RWPE2 (cell line): ENCODE measurements around the gene NDUFA5.

Experiments
- ATAC-seq: fragments of 200-7000 bp; cut with Tn5 transposase; 3 replicates; pipeline ENCODE4 v1.9.1; 2021; ENCODE audit warnings: low read depth
- DNase-seq: peaks from one replicate; pipeline ENCODE4 v3.0.0-alpha.2; 2020; ENCODE audit warnings: low spot score
- H3K27ac ChIP-seq: fragments of 450-650 bp; 2 replicates; pipeline ENCODE4 v1.5.1; 2017; ENCODE audit warnings: mild to moderate bottlenecking; ENCODE audit not compliant: poor library complexity, severe bottlenecking
- H3K27me3 ChIP-seq: fragments of 250-450 bp; sonication (Bioruptor Pico); 2 replicates; pipeline ENCODE4 v1.5.1; 2021; ENCODE audit warnings: mild to moderate bottlenecking, moderate library complexity; ENCODE audit not compliant: insufficient read depth, poor library complexity, severe bottlenecking
- H3K36me3 ChIP-seq: fragments of 250-450 bp; sonication (Bioruptor Pico); 2 replicates; pipeline ENCODE4 v1.5.1; 2020; ENCODE audit warnings: low read depth, mild to moderate bottlenecking, moderate library complexity
- H3K4me1 ChIP-seq: fragments of 250-450 bp; sonication (Bioruptor Pico); 2 replicates; pipeline ENCODE4 v1.5.1; 2021; ENCODE audit warnings: mild to moderate bottlenecking, moderate library complexity; ENCODE audit not compliant: insufficient read depth, poor library complexity, severe bottlenecking
- H3K4me3 ChIP-seq: fragments of 250-450 bp; sonication (Bioruptor Pico); 2 replicates; pipeline ENCODE4 v1.5.1; 2021; ENCODE audit warnings: mild to moderate bottlenecking, moderate library complexity; ENCODE audit not compliant: severe bottlenecking
- H3K9me3 ChIP-seq: fragments of 250-450 bp; sonication (Bioruptor Pico); 2 replicates; pipeline ENCODE4 v1.5.1; 2021; ENCODE audit warnings: mild to moderate bottlenecking, moderate library complexity; ENCODE audit not compliant: severe bottlenecking
- TF ChIP-seq, protein P1 (sequence below): fragments of 450-650 bp; IDR thresholded peaks from one replicate; pipeline ENCODE4 v1.5.1; 2017; ENCODE audit warnings: mild to moderate bottlenecking, moderate library complexity; ENCODE audit not compliant: poor library complexity, severe bottlenecking

NDUFA5 gene

GRCh38 chr7:123581162-123581459 lies 23.5 kb upstream of the NDUFA5 start:
- Histone ChIP-seq H3K27me3 (no peaks in the 10 kb centered on the region), H3K9me3 (peaks cover 4% of the 10 kb centered on the region), H3K4me1 (no peaks in the 10 kb centered on the region), H3K4me3 (no peak overlapping the region), H3K36me3 (no peaks in the 10 kb centered on the region), H3K27ac (no peak overlapping the region)
- DNase-seq (no peak), ATAC-seq (no peak)
- TF ChIP-seq, protein P1, sequence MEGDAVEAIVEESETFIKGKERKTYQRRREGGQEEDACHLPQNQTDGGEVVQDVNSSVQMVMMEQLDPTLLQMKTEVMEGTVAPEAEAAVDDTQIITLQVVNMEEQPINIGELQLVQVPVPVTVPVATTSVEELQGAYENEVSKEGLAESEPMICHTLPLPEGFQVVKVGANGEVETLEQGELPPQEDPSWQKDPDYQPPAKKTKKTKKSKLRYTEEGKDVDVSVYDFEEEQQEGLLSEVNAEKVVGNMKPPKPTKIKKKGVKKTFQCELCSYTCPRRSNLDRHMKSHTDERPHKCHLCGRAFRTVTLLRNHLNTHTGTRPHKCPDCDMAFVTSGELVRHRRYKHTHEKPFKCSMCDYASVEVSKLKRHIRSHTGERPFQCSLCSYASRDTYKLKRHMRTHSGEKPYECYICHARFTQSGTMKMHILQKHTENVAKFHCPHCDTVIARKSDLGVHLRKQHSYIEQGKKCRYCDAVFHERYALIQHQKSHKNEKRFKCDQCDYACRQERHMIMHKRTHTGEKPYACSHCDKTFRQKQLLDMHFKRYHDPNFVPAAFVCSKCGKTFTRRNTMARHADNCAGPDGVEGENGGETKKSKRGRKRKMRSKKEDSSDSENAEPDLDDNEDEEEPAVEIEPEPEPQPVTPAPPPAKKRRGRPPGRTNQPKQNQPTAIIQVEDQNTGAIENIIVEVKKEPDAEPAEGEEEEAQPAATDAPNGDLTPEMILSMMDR = peak; percentile 73

- no peak overlapping the region for H3K27ac ChIP-seq
- H3K9me3 ChIP-seq = peaks cover 4% of the 10 kb centered on the region
- ATAC-seq (peak; percentile 93), DNase-seq (no peak)
- TF ChIP-seq, protein P1 = peak; percentile 93
- no peak overlapping the region for H3K4me3 ChIP-seq
- H3K36me3 ChIP-seq = no peaks in the 10 kb centered on the region
- no peaks in the 10 kb centered on the region for H3K4me1 ChIP-seq
- H3K27me3 ChIP-seq = no peaks in the 10 kb centered on the region
Observed at GRCh38 chr7:123580406-123581161, 23.0 kb upstream of the NDUFA5 start.

GRCh38 chr7:123579416-123579815 lies 21.8 kb upstream of the NDUFA5 start:
- ATAC-seq = no peak
- TF ChIP-seq, protein P1 = no peak
- no peak for DNase-seq
- no peaks in the 10 kb centered on the region for H3K4me1 ChIP-seq
- H3K36me3 ChIP-seq = no peaks in the 10 kb centered on the region
- no peaks in the 10 kb centered on the region for H3K27me3 ChIP-seq
- H3K4me3 ChIP-seq = no peak overlapping the region
- no peaks in the 10 kb centered on the region for H3K9me3 ChIP-seq
- H3K27ac ChIP-seq = no peak overlapping the region

DNA sequence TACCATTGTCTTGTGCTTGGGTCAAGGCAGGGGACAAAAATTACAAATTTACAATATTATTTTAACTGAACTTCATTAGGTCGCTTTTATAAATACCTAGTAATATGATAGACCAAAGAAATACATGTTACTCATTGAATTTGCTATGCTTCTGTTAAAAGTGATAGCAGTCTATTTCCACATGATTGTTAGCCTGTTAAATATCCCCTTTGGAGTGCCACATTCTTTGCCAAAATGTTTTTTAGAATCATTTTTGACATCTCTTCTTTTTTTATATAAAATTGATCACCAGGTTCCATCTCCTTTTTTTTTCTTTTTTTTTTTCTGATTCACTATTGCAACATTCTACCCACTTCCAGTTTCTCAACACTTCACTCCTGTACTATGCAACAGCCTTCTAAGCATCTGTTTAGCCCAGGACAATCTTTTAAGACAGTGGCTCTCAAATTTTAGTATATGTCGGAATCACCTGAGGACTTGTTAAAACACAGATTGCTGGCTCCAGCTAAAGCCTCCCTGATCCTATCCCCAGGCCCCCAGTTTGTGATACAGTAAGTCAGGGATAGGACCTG lies 16.4 kb upstream of the NDUFA5 start:
- Histone ChIP-seq H3K36me3 (no peaks in the 10 kb centered on the region), H3K27me3 (no peaks in the 10 kb centered on the region), H3K27ac (no peak overlapping the region), H3K9me3 (no peaks in the 10 kb centered on the region), H3K4me3 (no peak overlapping the region), H3K4me1 (peaks cover 8% of the 10 kb centered on the region)
- DNase-seq (no peak), ATAC-seq (no peak)
- TF ChIP-seq, protein P1 = no peak

GRCh38 chr7:123573341-123573740 lies 15.7 kb upstream of the NDUFA5 start:
- TF ChIP-seq, protein P1 = no peak
- H3K4me3 ChIP-seq = no peak overlapping the region
- H3K27ac ChIP-seq = no peak overlapping the region
- ATAC-seq (no peak), DNase-seq (no peak)
- H3K4me1 ChIP-seq = peaks cover 8% of the 10 kb centered on the region
- H3K36me3 ChIP-seq = no peaks in the 10 kb centered on the region
- no peaks in the 10 kb centered on the region for H3K9me3 ChIP-seq
- no peaks in the 10 kb centered on the region for H3K27me3 ChIP-seq
